ENCODE data around the gene MYADML2.
"Not testable (repeated sequence)": the region's sequence is repeated elsewhere in the genome, so short reads cannot be mapped to it uniquely, and the experiment has no call there.

Gene MYADML2

DNA sequence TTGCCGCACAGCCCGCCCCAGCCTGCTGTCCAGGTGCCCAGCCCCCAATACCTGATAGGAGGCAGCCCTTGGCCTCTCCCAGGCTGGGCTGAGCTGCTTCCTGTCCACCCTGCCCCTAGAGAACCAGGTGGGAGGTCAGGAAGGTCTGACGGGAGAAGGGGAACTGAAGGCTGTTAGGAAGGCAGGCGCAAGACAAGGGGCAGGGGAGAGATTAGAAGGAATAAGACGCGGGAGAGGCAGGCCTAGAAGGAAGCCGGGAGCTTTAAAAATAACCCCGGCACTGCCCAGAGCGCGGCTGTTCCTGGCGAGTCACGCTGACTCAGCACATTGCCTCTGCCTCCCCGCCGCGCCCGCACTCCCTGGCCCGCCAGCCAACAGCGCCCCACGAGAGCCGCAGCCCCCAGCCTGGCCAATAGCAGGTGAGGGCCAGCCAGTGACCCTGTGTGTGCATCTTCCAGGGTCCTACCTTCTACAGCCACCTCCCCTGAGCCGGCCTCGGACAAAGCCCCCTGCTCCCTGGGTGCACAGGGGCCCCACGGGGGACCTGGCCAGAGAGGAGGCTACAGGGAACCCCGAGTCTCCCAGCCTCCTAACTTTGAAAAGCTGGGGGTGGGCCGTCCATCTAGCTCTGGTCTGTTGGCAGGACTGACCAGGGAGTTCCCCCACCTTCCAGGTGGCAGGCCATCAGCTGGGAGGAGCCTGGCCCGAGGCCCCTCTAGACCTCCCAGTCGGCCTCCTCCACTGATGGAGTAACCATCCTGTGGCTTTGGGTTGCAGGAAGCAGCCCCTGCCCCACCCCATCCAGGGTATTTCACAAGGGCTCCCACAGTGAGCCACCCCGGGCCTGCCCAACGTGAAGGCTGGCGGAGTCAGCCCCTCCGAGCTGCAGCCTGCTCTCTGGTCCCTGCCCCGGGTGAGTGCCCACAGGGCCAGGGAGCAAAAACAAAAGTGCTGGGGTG is 23.5 kb downstream of the MYADML2 start:
- DNase-seq, result peak; percentile 83

DNA sequence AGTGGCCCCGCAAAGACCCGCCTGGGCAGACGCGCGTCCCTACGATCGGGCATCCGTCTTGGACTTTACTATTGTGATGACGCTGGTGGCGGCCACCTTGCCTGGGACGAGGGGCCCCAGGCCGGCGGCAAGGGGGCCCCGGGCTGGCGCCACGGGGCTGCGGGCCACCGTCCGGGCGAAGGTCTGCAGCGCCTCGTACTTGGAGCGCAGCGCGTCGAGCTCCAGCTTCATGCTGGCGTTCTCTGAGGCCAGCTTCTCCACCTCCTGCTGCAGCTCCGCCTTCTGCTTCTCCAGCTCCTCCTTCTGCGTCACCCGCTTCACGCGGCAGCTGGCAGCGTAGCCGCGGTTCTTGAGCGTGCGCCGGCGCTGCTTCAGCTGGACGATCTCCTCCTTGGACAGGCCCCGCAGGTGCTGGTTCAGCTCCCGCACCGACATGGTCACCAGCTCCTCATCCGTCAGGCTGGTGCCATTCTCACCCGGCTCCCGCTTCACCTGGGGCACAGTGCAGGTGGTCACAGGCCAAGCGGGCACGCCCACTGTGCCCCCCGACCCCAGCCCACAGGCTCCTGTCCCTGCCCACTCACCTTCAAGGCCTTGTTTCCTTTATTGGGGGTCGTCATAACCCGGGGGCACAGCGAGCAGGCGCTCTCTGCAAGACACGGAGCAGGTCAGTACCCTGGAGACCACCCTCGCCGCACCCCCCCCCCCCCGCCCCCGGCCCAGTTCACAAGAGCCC is 24.3 kb downstream of the MYADML2 start:
- DNase-seq, result no peak

DNA sequence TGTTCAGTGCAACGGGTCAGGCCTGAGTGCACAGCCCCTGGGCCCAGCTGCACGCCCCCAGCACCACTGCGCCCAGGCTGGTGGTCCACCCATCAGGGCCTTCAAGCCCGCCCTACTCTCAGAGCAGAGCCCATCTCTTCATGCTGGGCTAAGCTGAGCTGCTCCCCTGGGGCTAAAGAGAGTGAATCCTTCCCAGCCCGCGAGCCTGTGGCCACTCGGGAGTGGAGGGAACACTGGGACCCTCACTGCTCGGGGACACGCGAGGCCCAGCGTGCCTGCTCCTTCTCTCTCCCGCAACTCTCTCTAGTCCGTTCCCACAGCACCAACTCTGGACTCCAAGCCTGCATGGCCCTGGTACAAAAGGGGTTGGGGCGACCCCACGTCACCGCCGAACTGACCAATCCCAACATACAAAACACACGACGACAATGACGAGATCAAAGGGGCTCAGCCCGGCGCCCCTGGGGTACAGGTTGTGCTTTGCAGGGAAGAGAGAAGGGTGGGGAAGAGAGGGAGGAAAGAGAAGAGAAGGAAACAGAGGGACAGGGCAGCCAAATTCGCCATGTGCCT is 25.0 kb downstream of the MYADML2 start:
- no peak for DNase-seq

DNA sequence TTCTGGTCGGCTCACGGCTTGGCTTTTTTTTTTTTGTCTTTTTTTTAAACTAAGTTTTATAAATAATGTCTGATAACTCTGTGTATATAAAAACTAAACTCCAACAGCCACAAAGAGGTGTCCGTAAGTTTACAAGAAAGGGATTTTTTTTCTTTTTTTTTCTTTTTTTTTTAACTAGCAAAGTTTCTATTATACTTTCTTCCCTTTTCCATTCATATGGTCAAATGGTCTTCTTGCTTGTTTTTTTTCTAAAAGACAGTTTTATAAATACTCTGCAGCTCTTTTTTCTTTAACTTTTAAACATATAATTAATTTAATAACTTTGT is 25.5 kb downstream of the MYADML2 start:
- no peak for DNase-seq

DNA sequence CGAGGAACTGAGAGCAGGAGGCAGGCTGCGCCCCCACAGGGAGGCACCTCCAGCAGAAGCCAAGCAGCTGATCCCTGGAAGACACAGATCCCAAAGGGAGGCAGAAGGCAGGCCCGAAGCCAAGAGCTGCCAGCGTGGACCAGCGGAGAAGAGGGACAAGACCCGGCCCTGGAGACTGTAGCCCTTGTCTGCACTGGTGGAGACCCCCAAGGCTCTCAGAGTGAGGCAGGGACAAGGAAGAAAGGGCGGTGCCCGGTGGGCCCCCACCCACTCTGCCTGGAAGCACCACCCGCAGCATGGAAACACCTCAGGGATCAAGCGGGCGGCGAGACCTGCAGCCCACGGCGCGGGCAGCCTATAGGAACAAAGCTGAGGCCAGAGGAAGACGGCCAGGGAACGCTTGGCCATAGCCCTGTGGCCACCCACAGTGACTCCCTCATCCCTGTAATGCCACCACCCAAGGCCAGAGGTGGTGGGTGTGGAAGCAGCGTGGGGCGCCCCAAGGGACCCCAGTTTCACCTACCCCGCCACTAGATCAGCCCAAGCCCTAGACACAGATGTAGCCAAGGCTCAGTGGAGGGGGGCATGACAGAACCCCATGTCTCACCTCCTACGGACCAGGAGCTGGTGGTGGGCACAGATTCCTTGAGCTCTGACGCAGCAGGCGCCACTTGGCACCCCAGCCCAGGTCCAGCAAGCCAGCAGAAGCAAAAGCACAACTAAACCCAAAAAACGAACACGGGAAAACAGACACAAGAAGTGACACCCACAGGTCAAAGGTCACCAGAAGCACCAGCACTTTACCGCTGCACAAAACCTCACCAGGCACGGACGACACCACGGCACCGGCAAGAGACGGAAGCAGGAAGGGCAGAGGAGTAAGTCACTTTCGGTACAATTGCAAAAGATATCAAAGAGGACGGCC is 26.2 kb downstream of the MYADML2 start:
- peak; percentile 65 for DNase-seq

DNA sequence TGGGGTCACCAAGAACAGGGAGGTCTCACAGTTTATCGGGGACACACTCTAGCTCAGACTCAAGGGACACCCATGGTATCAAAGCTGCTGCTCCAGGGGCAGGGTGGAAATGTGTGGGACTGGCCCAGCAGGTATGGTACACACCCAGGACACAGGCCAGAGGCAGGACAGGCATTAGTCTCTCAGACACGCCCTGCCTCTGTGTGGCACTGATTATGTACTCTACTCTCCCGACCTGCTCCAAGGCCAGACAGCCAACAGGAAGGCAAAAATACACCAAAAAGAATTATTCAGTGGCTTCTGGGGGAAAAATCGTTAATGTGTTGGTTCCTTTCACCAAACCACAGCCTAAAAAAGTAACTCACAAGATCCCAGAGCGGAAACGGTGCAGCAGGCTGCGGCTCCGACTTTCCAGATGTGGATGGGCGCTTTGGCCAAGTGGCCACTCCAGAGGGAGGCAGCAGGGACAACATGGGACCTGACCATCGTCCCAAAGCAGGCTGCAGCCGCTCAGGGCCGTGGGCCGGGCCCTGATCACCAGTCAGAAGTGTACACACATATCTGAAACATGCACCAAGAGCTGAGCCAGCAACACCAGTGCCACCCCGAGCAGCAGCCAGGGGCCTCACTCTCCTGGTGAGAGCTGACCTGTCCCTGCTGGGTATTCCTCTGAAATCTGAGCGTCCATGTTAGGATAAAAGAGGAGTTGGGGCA is 28.0 kb downstream of the MYADML2 start:
- DNase-seq, result no peak

DNA sequence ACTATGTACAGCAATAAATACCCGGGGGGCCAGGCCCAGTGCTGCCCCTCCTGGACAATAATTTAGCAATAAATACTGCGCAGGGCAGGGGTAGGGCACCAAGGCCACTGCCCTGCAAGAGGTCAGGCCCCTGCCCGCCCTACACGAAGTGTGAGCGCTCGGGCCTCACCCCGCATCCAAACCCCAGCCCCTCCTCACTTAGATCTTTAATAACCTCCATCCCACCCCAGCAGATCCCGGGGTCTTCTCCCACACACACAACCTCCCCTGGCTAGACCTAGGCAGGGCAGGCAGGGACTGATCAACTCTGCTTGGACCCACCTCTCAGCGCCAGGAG is 28.7 kb downstream of the MYADML2 start:
- DNase-seq, result not testable (repeated sequence)

DNA sequence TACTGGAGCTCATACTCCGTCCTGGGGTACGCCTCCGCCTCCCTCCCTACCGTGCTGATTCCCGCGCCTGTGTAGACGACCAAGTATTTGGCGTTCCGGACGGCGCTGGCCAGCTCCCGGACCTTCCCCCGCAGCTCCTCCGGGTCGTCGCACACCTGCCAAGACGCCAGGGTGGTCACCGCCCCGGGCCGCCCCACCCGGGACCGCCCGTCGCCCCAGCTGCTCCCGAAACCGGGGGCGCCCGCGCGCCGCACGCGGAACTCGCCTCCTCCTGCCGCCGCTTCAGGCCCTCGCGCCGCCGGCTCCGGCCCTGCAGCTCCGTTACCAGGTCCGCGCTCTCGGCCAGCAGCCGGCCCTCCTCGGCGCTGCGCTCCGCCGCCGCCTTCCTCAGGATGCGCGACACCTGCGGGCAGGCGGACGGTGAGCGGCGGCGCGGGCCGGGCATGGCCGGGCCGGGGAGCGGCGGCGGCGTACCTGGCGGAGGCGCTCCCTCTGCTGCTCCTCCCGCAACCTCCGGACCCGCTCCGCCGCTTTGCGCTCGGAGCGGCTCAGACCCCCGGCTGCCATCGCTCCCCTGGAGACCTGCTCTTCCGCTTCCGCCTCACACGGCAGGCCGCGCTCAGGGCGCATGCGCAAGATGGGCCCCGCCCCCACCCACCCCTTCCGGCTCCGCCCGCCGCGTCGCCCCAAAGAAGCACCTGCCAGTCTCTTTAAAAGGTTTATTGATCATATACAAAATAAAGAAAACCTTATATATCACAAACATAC is 29.3 kb downstream of the MYADML2 start, which contains the start of gene SIRT7:
SIRT7 (minus strand) TSS at position 612 of the 768 bp plus-strand sequence; CDS start at position 567, 45 bp downstream.
- DNase-seq, result peak; percentile 92

DNA sequence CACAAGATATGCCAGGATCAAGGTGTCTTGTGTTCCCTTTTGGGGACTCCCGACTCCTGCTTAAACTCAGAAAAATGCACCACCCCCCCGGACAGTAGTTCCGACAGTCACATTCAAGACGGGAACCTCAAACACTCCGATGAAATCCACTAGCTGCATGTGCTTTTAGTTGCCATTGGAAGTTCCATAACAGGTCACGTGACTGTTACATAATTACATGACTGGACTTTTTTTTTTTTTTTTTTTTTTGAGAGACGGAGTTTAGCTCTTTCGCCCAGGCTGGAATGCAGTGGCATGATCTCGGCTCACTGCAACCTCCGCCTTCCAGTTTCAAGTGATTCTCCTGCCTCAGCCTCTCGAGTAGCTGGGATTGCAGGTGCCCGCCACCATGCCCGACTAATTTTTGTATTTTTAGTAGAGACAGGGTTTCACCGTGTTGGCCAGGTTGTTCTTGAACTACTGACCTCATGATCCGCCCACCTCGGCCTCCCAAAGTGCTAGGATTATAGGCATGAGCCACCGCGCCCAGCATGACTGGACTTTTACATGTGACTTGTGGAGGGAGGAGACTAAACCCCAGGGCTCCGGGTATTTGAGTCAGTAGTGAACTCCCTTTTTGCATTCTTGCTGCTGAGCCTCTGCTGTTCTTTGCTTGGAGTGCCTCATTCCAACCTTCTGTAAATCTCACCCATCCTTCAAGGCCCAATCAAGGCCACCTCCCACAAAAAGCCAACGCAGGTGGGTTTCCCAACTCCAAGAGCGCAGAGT is 30.6 kb downstream of the MYADML2 start:
- DNase-seq, result peak; percentile 72

DNA sequence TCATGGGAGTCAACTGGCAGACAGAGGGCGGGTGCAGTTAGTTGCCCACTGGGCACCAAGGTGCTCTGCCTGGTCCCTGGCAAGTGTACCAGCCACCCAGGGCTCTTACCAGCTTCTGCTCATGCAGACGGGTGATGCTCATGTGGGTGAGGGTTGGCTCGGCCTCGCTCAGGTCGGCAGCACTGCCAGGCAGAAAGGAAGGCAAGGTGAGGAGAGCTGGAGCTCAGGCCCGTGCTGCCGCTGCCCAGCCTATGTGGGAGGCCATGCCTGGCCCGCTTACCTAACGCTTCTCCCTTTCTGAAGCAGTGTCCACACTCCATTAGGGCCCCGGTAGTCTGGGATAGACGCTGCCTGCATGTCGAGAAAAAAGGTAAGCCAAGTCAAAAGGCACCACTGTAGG is 31.7 kb downstream of the MYADML2 start:
- DNase-seq, result no peak

DNA sequence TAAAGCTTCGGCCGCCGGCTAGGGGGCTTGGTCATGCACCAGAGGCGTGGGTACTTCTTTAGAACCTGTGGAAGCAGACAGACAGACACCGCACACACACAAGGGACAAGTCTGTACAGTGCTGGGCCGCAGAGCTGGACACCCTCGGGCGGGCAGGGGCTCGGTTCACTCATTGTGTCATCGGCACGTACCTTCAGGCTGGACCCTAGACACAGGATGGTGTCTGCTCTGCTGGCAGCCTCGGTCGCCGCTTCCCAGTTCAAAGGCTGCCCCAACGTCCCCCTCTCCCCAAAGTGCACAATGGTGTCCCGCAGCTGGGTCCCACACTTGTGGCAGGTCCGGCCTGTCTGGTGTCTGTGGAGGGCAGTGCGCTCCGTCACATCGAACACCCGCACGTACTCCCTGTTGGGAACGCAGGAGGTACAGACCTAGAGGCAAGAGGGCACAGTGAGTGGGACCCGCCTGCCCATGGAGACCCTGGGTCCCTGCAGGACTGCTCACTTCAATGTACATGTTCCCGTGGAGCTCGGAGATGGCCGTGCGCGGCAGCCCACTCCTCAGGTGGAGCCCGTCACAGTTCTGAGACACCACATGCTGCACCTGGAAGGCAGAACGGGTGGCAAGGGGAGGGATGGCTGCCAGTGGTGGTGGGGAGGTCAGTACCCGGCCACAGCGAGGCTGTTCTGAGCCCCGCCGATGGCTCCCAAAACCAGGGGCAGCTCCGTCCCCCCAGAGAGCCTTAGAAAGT is 32.8 kb downstream of the MYADML2 start:
- no peak for DNase-seq

DNA sequence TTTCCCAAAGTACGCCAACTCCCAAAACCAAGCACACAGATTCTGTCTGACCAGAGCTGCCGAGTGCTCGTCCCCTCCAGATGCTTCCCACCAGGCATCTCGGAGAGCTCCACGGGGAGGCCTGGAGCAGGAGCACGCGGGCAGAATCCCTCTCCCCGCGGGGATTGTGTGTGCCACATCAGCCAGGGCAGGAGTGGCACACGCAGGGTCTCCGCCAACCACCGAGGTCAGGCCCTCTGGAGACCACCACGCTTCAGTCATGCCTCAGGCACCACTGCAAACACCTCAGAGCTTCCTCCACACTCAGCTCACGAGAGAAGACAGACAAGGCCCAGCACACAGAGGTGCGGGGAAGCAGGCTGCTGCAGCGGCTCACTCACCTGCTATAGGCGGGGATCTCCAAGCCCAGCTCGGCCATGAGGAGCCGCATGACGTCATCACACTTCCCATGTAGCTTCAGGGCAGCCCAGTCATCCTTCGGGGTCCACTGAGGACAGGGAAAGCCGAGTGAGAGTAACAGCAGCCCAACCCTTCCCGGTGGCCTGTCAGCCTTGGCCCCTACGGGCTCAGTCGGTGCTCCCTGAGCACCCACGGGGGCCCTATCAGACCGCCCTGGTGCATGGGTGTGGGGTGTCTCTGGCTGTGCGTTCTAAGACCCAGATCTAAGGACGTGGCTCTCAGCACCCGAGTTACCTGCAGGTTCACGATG is 33.5 kb downstream of the MYADML2 start:
- DNase-seq, result no peak

DNA sequence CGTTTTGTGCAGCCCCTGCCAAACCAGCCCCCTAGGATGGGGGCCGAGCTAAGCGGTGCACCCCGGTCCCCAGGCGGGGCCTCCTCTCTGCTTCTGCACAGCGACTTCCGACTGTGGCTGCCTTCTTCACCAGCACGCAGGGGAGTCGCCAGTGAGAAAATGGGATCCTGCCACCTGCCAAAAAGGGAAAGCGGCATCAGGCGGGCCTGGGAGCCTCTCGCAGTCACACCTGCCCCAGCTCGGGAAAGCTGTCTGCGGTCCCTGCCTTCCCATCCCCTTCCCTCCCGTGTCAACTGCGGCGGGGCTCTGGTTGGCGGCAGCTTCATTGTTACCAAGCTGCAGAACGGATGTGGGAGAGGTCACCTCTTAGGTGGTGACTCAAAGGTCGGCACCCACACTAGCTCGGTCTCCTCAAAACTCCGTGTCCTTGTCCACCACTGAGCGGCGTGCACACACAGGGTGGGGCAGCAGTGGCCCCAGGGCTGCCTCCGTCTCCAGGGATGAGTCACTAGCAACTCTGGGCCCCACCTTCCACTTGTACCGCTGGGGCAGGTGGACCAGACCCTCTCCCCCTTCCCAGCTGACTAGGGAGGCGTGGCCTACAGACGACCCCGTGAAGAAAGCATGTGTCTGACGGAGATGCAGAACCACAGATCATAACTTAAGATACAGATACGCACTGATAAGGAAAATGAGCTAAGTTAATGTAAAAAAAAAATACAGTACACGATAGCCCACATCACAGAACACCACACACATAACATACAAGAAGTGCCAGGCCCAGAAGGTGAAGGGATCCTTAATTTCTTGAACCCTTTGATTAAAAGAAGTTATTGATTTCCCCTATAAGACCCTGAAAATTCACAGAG is 34.4 kb downstream of the MYADML2 start:
- DNase-seq, result no peak

DNA sequence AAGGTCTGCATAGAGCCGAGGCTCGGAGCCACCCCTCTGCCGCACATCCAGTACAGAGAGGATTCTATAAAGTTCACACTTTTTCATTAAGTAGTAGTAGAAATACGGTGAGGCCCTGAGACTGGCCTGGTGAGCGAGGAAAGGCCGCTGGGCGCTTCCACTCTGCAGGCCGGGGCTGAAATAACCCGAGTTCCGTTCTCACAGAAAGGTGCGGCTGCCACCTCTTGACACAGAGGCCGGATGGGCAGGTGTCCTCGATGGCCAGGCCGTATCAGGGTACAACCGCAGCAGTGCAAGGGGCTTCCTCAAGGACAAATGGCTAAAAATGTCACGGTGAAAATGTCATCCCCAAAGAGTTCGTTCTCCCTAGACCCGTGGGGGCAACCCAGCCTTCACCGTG is 35.1 kb downstream of the MYADML2 start:
- DNase-seq, result no peak

DNA sequence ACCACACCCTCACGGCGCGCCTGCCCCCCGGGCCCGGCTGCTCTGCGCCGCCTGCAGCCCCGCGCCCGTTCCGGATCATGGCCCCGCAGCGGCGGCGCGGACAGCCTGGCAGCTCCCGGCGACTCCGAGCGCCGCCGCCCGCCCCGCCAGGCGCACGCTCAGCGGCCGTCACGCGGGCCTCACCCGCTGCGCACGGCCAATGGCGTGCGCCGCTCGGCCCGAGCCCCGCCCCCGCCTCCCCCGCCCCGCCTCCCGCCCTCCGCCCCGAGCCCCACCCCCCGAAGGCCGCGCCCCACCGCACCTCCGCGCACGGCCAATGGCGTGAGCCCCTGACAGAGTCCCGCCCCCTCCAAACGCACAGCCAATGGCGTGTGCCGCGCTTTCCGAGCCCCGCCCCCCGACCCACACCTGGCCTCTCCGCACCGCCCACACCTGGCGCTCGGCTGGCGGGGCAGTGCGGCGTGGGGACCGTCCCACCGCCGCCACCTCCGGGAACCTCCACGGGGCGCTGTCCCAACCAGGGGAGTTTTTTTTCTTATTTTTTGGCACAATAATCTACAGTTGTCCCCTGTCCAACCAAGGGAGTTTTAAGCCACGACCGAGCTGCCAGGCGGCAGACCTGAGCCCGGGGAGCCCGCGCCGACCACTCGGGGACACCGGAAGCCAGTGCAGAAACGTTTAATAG is 35.6 kb downstream of the MYADML2 start, which contains the start of gene PCYT2:
PCYT2 (minus strand) TSS at position 123 of the 685 bp plus-strand sequence; CDS start at position 79, 44 bp downstream.
- DNase-seq, result peak; percentile 94

DNA sequence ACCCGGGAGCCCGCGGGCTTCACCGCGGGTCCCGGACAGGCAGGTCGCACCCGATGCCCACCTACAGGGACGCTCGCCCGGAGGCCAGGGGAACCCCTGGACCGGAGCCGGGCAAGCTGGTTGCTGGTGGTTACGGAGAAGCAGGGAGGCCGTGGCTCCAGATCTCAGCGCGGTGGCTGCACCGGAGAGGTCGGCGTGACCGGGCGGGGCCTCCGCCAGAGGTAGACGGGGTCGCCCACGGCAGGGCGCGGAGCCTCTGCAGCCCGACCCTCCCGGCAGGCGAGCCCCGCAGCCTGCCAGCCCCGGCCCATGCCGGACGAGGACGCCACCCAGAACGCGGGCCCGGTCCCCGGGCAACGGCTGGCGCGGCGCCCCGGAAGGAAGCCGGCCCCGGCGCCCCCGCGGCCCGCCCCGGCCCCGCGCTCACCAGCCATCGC is 36.2 kb downstream of the MYADML2 start:
- DNase-seq, result no peak
